Pancreas (tissue), 10 donors: ENCODE results near the gene IPCEF1. TPM values are rescaled to one million over a fixed set of nuclear protein-coding genes. Genes with fewer than 3 reads are reported as not detected.

Source experiments
- ATAC-seq, 4 donors: fragments of 200-7000 bp; cut with Tn5 transposase; one replicate each; pipeline versions ENCODE4 v1.8.0 to v1.9.1; 2020; ENCODE audit warnings: mild to moderate bottlenecking in 4 of 4, moderate library complexity in 4 of 4
- DNase-seq, 6 donors: peaks; one replicate each; pipeline ENCODE4 v3.0.0-alpha.2; 2020
- FAIRE-seq: peaks from 2 replicates; lab custom pipeline; 2012; peaks lifted over from hg19 to GRCh38; lab: Jason Lieb, UNC
- H3K27ac ChIP-seq, 4 donors: fragments of 200-600 bp; sonication (generic); 1 replicate in 3 of 4; 2 replicates in 1 of 4; pipeline versions ENCODE4 v1.5.0 to v1.8.0; 2020
- H3K27me3 ChIP-seq, 4 donors: fragments of 200-600 bp; one replicate each; pipeline ENCODE4 v1.8.0; 2021
- H3K36me3 ChIP-seq, 3 donors: fragments of 200-600 bp; sonication (generic) in 1 of 3; one replicate each; pipeline versions ENCODE4 v1.5.0 to v1.8.0; 2020 to 2021
- H3K4me1 ChIP-seq, 3 donors: fragments of 200-600 bp; one replicate each; pipeline ENCODE4 v1.8.0; 2021
- H3K4me3 ChIP-seq, 4 donors: fragments of 200-600 bp; sonication (generic) in 2 of 4; one replicate each; pipeline versions ENCODE4 v1.5.0 to v1.8.0; 2020 to 2021
- H3K9me3 ChIP-seq, 4 donors: fragments of 200-600 bp; one replicate each; pipeline ENCODE4 v1.8.0; 2021
- CTCF ChIP-seq, 4 donors: fragments of 200-600 bp; sonication (generic) in 3 of 4; IDR thresholded peaks; one replicate each; pipeline versions ENCODE4 v1.5.0 to v1.8.0; 2021; ENCODE audit warnings: antibody characterized with exemption in 4 of 4
- WGBS, 2 donors: extraction: QIAGEN DNeasy Blood & Tissue Kit; methylation state at CpG; one replicate each; pipeline ENCODE4 v1.1.7; 2013; 5-methylcytosine and 5-hydroxymethylcytosine counted together
- intact Hi-C, 3 donors: fragments of 100-400 bp; cut with DNase I; formaldehyde crosslinking; loops; one replicate each; pipeline versions ENCODE4 v1.11.1 to v1.14.2; 2022
- polyA plus RNA-seq, 2 donors: library from polyadenylated mRNA; stranded (reverse); fragments of 200-250 nt; gene quantifications; one replicate each; pipeline ENCODE4 v1.2.3, GENCODE V29; 2013
- total RNA-seq, 6 donors: library from RNA; stranded (reverse); fragmentation: NEBNext Ultra II Directional in 4 of 6; extraction: Animal tissue kit (Norgen Biotek cat#: 25700) in 4 of 6; gene quantifications; one replicate each; pipeline versions ENCODE4 v1.2.1 to v1.2.4, GENCODE V29; 2021 to 2023
- donor health status: healthy with polysubstance abuse.
- donor health status: DM: no; HTN: no; CAD: no; lungs with moderate emphysema.
- donor health status: DM: no; HTN: no; CAD: no.
- donor health status: control.
- donor health status: control.
- donor health status: Bipolar disorder and iron deficiency.
- donor health status: DM: yes; HTN: yes; CAD: no.
- donor health status: DM: no; HTN: no; CAD: no.
- donor health status: DM: no; HTN: no; CAD: no.
- donor health status: DM: yes; HTN: yes; CAD: no.

Gene IPCEF1
- total and polyA plus RNA-seq, 8 donors, result 0.53 to 4.4 (median 1.8) TPM

GRCh38 chr6:154230393-154230792, 126.2 kb downstream of the IPCEF1 start:
- H3K36me3 ChIP-seq, result no peaks in the 10 kb centered on the region
- ATAC-seq, result no peak
- FAIRE-seq, result no peak
- WGBS, 2 donors, result 89 to 94% methylated on average over 3 of the region's 3 CpGs
- no peak for TF ChIP-seq CTCF (IDR thresholded peaks at IDR 0.05)
- no peak overlapping the region for H3K27ac ChIP-seq
- DNase-seq, result no peak
- H3K4me3 ChIP-seq, result no peak overlapping the region
- intact Hi-C loops, result no loop called here
- no peaks in the 10 kb centered on the region for H3K4me1 ChIP-seq
- H3K9me3 ChIP-seq, result no peaks in the 10 kb centered on the region
- no peaks in the 10 kb centered on the region for H3K27me3 ChIP-seq

GRCh38 chr6:154229786-154230185, 126.8 kb downstream of the IPCEF1 start:
- H3K36me3 ChIP-seq, result no peaks in the 10 kb centered on the region
- no peak for FAIRE-seq
- H3K27me3 ChIP-seq, result no peaks in the 10 kb centered on the region
- no peaks in the 10 kb centered on the region for H3K4me1 ChIP-seq
- DNase-seq, result no peak
- no peak overlapping the region for H3K4me3 ChIP-seq
- H3K9me3 ChIP-seq, result no peaks in the 10 kb centered on the region
- TF ChIP-seq CTCF (IDR thresholded peaks at IDR 0.05), result no peak
- no peak overlapping the region for H3K27ac ChIP-seq
- ATAC-seq, result no peak
- WGBS, 2 donors, result 80 to 91% methylated on average over 6 of the region's 6 CpGs
- intact Hi-C loops, result no loop called here

GRCh38 chr6:154228521-154228905, 128.1 kb downstream of the IPCEF1 start:
- Histone ChIP-seq H3K4me3 (no peak overlapping the region), H3K27ac (no peak overlapping the region), H3K27me3 (no peaks in the 10 kb centered on the region), H3K9me3 (no peaks in the 10 kb centered on the region), H3K4me1 (no peaks in the 10 kb centered on the region), H3K36me3 (no peaks in the 10 kb centered on the region)
- intact Hi-C loops, result no loop called here
- ATAC-seq, result no peak
- no peak for FAIRE-seq
- TF ChIP-seq CTCF (IDR thresholded peaks at IDR 0.05), result no peak
- no peak for DNase-seq
- 84 to 94% methylated on average over 4 of the region's 4 CpGs for WGBS, 2 donors

GRCh38 chr6:154227862-154228520, 128.6 kb downstream of the IPCEF1 start:
- FAIRE-seq, result no peak
- TF ChIP-seq CTCF (IDR thresholded peaks at IDR 0.05), result no peak
- intact Hi-C loops, result no loop called here
- ATAC-seq, result no peak
- no peak for DNase-seq
- H3K27me3 ChIP-seq, result no peaks in the 10 kb centered on the region
- WGBS, 2 donors, result 78 to 89% methylated on average over 7 of the region's 7 CpGs
- no peaks in the 10 kb centered on the region for H3K36me3 ChIP-seq
- no peak overlapping the region for H3K27ac ChIP-seq
- no peak overlapping the region for H3K4me3 ChIP-seq
- no peaks in the 10 kb centered on the region for H3K4me1 ChIP-seq
- no peaks in the 10 kb centered on the region for H3K9me3 ChIP-seq

GRCh38 chr6:154226461-154226860, 130.1 kb downstream of the IPCEF1 start:
- Histone ChIP-seq H3K36me3 (no peaks in the 10 kb centered on the region), H3K27me3 (no peaks in the 10 kb centered on the region), H3K9me3 (no peaks in the 10 kb centered on the region), H3K4me3 (no peak overlapping the region), H3K27ac (no peak overlapping the region), H3K4me1 (no peaks in the 10 kb centered on the region)
- DNase-seq (no peak), ATAC-seq (no peak), FAIRE-seq (no peak)
- 82 to 85% methylated on average over 3 of the region's 3 CpGs for WGBS, 2 donors
- intact Hi-C loops, result no loop called here
- TF ChIP-seq CTCF (IDR thresholded peaks at IDR 0.05), result no peak
